Thyroid gland (tissue), 4 donors: ENCODE data around the gene DENND4A.

Experiments
- POLR2A ChIP-seq, 2 donors: fragments of 450-650 bp; IDR thresholded peaks; one replicate each; pipeline ENCODE4 v1.6.1; 2017; ENCODE audit warnings: antibody characterized with exemption in 2 of 2, mild to moderate bottlenecking in 2 of 2, moderate library complexity in 1 of 2
- TF ChIP-seq, protein P1 (sequence below), 6 experiments: fragments of 200-600 bp in 3 of 6; fragments of 450-650 bp in 3 of 6; sonication (generic) in 3 of 6; IDR thresholded peaks; one replicate each; pipeline ENCODE4 v1.5.1; 2016 to 2019; ENCODE audit warnings: antibody characterized with exemption in 6 of 6, mild to moderate bottlenecking in 2 of 6, inconsistent platforms in 1 of 6, moderate library complexity in 1 of 6

DNA sequence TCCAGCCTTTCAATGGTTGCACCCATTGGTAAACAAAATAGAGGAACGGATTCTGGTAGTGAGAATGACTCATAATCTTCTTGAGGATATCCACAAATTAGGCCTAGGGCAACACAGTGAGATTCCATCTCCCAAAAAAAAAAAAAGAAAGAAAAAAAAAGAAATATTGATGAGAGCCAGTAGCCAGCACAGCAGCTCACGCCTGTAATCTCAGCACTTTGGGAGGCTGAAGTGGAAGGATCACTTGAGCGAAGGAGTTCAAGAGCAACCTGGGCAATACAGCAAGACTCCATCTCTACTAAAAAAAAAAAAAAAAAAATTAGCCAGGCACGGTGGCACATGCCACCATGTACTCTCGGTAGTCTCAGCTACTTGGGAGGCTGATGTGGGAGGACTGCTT lies 51.9 kb downstream of the DENND4A start:
- TF ChIP-seq, protein P1, sequence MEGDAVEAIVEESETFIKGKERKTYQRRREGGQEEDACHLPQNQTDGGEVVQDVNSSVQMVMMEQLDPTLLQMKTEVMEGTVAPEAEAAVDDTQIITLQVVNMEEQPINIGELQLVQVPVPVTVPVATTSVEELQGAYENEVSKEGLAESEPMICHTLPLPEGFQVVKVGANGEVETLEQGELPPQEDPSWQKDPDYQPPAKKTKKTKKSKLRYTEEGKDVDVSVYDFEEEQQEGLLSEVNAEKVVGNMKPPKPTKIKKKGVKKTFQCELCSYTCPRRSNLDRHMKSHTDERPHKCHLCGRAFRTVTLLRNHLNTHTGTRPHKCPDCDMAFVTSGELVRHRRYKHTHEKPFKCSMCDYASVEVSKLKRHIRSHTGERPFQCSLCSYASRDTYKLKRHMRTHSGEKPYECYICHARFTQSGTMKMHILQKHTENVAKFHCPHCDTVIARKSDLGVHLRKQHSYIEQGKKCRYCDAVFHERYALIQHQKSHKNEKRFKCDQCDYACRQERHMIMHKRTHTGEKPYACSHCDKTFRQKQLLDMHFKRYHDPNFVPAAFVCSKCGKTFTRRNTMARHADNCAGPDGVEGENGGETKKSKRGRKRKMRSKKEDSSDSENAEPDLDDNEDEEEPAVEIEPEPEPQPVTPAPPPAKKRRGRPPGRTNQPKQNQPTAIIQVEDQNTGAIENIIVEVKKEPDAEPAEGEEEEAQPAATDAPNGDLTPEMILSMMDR (IDR thresholded peaks at IDR 0.05) = no peak
- TF ChIP-seq POLR2A (IDR thresholded peaks at IDR 0.05) = no peak
